ENCODE measurements around the gene PCID2.
"Not testable (repeated sequence)": the region's sequence is repeated elsewhere in the genome, so short reads cannot be mapped to it uniquely, and the experiment has no call there.

PCID2 gene

DNA sequence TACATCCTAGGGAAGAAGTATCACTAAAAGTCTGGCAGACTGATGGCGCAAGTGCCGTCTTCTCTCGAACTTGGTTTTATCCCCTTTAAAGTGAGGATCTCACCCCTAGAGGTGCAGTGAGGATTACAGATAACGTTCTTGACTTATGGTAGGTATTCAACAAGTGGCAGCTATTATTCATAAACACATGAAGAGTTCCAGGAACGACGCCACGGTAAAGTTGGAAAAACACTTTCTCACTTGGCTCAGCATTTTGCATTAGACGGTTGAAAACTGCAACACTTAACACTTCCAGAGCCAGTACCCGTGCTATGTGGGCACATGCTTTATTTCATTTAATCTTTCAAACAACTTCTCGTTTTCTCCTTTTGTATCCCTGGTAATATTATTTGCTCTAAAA is 41.3 kb downstream of the PCID2 start:
- in situ Hi-C loops (cut with HindIII; ENCODE audit: low sequenced_read_pairs) = no loop called here

- in situ Hi-C loops (cut with HindIII; ENCODE audit: low sequenced_read_pairs) = no loop called here
Observed at GRCh38 chr13:113166681-113167080, 41.8 kb downstream of the PCID2 start.

GRCh38 chr13:113166266-113166665 is 42.2 kb downstream of the PCID2 start:
- in situ Hi-C loops (cut with HindIII; ENCODE audit: low sequenced_read_pairs) = no loop called here

DNA sequence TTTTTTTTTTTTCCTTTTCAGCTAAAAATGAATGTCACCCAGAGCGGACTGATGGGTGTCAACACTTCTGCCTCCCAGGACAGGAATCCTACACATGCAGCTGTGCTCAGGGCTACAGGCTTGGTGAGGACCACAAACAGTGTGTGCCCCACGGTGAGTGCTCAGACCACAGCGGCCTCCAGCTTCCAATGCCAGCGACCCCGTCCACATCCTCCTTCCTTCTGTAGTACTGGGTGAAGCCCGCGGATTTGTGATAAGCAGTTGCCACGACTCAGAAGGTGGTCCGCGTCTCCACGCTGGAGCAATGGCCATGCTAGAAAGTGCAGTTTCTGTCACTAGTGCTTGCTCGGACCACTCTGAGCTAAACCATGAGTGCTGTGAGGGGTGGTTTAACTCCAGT is 44.0 kb downstream of the PCID2 start:
- in situ Hi-C loops (cut with HindIII; ENCODE audit: low sequenced_read_pairs) = no loop called here

DNA sequence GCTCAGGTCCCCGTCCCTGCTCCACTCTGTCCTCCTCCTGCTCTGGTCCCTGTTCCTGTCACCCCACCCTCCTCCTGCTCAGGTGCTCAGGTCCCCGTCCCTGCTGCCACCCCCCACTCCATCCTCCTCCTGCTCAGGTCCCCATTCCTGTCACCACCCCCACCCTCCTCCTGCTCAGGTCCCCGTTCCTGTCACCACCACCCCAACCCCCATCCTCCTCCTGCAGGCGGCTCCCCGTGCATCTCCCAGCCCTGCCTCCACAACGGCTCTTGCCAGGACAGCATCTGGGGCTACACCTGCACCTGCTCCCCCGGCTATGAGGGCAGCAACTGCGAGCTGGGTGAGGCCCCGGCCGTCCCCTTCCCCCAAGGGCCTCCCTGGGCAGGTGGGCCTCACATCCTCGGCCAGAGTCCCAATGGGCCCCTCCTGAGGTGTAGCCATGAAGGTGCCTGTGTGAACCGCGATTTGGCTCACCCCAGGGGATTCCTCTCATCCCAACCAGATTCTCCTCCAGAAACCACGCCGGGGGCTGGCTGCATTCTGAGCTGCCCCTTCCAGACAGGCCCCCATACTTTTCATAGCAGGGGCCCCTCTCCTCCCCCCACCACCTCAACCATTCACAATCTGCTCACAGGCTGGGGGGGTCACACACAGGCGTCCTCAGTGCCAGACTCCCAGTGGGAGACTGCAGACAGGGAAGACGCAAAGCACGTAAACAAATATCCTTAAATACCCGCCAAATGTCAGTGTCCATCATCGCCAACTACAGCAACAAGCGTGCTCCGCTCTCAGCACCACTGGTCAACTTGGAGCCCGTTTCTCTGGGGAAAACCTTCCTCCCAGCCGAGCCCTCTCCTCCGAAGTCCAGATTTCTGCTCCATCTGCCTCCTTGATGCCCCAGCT is 45.4 kb downstream of the PCID2 start:
- in situ Hi-C loops (cut with HindIII; ENCODE audit: low sequenced_read_pairs) = no loop called here

DNA sequence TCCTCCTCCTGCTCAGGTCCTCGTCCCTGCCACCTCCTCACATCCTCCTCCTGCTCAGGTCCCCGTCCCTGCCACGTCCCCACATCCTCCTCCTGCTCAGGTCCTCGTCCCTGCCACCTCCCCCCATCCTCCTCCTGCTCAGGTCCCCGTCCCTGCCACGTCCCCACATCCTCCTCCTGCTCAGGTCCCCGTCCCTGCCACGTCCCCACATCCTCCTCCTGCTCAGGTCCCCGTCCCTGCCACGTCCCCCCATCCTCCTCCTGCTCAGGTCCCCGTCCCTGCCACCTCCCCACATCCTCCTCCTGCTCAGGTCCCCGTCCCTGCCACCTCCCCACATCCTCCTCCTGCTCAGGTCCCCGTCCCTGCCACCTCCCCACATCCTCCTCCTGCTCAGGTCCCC is 46.5 kb downstream of the PCID2 start:
- in situ Hi-C loops (cut with HindIII; ENCODE audit: low sequenced_read_pairs) = not testable (repeated sequence)

DNA sequence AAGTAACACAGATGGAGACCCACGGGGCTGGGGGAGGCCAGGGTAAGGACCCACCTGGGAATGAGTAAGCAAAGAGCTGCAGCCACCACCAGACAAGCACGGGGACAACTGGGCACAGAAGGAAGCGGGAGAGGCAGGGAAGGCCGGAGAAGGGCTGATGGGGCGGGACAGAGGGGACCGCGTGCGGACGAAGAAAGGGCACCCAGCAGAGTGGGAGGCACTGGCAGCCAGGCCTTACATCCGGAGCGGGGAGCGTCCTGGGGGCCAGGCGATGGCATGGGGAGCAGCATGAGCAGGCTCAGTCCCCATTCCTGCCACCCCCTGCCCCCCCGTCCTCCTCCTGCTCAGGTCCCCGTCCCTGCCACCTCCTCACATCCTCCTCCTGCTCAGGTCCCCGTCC is 47.0 kb downstream of the PCID2 start:
- in situ Hi-C loops (cut with HindIII; ENCODE audit: low sequenced_read_pairs) = no loop called here

GRCh38 chr13:113160983-113161382 is 47.5 kb downstream of the PCID2 start:
- in situ Hi-C loops (cut with HindIII; ENCODE audit: low sequenced_read_pairs) = no loop called here

- in situ Hi-C loops (cut with HindIII; ENCODE audit: low sequenced_read_pairs) = no loop called here
Observed at GRCh38 chr13:113159701-113160100, 48.8 kb downstream of the PCID2 start.

DNA sequence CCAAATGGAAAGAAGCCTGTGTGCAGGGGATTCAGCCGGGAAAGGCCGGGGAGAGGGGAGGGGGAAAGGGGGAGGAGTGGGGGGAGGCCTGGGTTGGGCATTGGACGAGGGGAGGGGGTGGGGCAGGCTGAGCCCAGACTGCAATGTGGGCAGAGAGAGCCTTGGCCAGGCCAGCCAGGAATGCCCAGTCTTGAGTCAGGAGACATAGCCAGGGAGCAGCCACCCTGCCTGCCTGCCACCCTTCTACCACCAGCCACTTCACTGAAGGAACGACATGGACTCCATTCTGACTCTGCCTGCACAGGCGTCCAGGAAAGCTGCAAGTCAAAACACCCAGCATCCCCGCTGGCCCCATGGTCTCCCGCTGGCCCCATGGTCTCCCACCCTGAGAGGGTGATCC is 49.5 kb downstream of the PCID2 start:
- in situ Hi-C loops (cut with HindIII; ENCODE audit: low sequenced_read_pairs) = no loop called here

DNA sequence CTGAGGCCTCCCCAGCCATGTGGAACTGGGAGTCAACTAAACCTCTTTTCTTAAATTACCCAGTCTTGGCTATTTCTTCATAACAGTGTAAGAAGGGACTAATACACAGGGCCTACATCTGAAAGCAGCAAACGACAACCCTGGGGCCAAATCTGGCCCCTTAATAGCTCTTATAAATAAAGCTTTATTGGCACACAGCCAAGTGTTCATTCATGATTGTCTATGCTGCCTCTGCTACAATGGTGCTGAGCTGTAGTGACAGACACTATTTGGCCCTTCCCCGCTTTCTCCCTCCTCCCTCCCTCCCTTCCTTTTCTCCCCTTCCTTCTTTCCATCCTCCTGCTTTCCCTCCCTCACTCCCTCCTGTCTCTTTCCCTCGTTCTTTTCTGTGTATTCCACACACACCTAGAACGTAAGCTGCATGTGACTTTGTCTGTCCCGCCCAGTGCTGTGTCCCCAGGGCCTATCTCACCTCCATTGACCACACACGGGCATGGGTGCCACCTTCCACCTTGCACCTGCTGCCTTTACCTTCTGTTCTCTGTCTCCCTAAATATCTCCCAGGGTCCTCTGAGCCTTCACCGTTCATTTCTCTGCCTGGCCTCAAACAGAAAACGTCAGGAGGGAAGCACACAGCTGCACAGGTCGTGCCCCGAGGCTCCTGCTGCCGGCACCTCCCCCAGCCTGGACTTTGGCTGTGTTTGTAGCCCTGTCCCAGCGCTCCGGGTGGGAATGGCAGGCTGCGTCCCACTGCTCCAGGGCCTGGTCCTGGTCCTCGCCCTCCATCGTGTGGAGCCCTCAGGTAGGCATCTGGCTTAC is 50.3 kb downstream of the PCID2 start, which contains the start of gene PROZ:
Gene PROZ, plus strand, starts transcription at position 720 of the 819 bp plus-strand sequence. Its CDS starts 13 bp downstream, at position 733.
- in situ Hi-C loops (cut with HindIII; ENCODE audit: low sequenced_read_pairs) = no loop called here

DNA sequence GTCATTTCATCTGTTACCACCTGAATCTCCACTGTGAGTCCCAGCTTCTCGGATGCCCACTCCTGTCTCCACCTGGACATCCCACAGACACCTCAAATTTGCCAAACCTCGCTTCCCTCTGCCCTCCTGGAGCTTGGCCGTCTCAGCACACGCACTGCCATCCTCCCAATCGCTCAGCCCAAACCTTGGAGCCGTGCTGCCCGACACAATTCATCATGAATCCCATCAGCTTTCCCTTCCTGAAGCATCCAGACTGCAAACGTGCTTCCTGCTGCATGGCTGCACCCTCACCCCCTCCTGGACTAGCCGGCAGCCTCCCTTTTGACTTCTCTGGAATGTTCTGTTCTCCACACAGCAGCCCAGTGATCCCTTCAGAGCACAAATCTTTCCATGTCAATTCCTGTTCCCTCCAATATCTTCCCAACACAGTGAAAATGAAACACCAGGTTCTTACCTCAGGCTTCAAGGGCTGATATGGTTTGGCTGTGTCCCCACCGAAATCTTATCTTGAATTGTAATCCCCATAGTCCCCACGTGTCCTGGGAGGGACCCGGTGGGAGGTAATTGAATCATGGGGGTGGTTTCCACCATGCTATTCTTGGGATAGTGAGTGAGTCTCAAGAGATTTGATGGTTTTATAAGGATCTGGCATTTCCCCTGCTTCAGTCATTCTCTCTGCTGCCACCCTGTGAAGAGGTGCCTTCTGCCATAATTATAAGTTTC is 51.1 kb downstream of the PCID2 start:
- in situ Hi-C loops (cut with HindIII; ENCODE audit: low sequenced_read_pairs) = no loop called here

DNA sequence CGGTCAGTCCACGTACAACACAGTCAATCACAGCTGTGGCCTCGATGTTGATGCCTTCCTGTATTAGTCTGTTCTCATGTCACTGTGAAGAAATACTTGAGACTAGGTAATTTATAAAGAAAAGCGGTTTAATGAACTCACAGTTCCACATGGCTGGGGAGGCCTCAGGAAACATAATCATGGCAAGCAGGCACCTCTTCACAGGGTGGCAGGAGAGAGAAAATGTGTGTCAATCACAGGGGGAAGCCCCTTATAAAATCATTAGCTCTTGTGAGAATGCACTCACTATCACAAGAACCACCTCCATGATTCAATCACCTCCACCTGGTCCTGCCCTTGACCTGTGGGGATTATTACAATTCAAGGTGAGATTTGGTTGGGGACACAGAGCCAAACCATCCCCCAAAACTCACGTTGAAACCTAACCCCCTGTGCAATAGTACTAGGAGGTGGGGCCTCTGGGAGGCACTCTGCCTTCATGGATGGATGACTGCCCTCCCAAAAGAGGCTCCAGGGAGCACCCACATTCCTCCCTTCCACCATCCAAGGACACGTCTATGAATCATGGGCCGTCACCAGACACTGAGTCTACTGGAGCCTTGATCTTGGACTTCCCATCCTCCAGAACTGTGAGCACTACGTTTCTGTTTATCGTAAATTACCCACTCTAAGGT is 52.4 kb downstream of the PCID2 start:
- in situ Hi-C loops (cut with HindIII; ENCODE audit: low sequenced_read_pairs) = no loop called here

DNA sequence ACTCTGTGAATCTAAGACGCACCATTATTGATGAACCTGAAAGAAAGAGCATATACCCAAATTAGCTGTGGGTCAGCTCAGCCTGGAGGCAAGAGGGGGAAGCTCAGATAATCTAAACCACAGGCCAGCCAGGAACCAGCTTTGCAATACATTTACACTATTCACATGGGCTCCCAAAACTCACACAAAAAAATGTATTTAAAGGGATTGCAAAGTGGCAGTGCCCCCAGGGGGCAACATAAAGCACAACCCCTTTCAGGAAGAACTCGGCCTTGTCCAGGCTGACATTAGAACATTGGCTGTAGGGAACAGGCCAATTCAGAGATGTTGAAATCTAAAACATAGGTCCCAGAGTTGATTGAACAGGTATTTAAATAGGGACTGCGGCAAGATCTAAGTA is 53.3 kb downstream of the PCID2 start:
- in situ Hi-C loops (cut with HindIII; ENCODE audit: low sequenced_read_pairs) = no loop called here

GRCh38 chr13:113153810-113154748 is 54.4 kb downstream of the PCID2 start:
- in situ Hi-C loops (cut with HindIII; ENCODE audit: low sequenced_read_pairs) = no loop called here

DNA sequence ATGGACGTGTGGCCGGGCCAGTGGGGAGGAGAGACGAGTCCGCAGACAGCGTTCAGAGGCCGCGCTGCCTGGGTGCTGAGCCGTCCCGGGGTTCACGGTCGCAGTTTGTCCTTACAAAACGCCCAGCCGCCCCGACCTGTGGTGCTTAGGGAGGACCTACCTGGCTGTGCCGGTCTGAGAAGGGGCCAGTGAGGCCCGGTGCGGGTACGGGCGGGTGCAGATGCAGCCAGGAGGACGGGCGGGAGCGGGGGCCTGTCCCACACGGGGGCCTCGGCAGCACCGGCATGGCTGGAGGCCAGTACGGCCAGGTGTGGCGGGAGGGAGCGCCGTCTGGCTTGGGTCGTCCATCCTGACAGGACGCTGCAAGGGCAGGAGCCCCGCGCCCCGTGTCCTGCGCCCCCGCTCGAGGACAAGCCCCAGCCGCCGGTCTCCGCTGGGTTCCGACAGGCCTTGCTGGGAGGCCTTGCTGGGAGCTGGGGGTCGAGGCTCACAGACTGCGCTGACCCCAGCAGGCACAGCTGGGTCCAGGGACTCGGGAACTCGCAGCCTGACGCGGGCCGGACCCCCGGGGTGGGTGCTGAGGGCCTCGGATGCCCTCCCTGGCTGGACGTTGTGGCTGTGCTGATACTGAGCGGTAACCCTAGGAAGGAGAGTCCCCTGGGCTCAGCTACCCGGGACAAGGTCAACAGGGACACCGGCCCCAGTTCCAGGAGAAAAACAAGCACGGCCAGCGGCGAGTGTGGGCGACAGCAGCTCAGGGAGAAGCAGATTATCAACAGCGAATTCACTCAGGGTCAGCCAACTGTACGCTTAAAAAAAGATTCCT is 55.3 kb downstream of the PCID2 start:
- in situ Hi-C loops (cut with HindIII; ENCODE audit: low sequenced_read_pairs) = no loop called here

- in situ Hi-C loops (cut with HindIII; ENCODE audit: low sequenced_read_pairs) = no loop called here
Observed at GRCh38 chr13:113152691-113152983, 55.8 kb downstream of the PCID2 start.

DNA sequence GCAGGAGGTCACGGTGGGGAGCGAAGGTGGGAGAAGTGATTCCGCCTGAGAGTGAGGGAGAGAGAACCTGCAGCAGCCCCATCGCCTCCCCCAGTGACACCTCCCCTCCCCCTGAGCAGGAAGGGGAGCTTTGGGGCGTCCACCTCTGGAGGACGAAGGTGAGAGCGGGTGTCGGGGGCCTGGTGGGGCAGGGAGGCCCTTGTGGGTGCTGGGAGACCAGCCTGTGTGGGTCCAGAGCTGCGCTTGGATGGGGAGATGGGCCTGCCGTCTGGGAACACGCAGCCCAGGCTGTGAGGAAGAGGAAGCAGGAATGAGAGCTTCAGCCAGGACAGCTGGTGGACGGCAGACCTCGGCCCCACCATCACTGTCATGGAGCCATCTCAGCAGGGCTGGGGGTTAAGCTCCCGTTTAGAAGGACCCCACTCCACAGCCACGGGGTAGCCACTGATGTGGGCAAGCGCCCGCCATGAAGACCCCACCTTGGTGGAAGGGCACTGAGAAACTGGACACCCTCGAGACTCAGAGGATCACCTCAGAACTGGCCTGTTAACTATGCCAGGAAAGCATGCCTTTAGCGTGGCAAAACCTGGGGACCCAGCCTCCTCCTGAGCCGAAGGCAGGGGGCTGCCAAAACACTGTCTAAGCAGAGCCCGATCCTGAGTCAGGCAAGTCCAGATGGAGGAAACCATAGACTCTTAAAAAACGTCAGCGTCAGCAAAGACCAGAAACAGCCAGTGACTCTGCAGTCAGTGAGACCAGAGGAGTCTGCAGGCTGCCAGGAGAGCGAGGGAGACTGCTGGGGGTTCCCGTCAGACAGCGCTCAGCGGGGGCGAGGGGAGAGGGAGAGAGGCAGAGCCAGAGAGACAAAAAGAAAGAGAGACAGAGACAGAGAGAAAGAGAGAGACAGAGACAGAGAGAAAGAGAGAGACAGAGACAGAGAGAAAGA is 56.5 kb downstream of the PCID2 start:
- in situ Hi-C loops (cut with HindIII; ENCODE audit: low sequenced_read_pairs) = no loop called here
